ENCODE results near the gene CARNS1.
A peak's percentile ranks its signal among the peaks of the same experiment; 100 is the strongest.

The CARNS1 gene

GRCh38 chr11:67436459-67437081 is 21.1 kb downstream of the CARNS1 start:
- Histone ChIP-seq H3K9me3 (ENCODE audit: insufficient read depth, low read length) (no peaks in the 10 kb centered on the region), H3K79me2 (ENCODE audit: insufficient read depth, low read length) (peaks cover 24% of the 10 kb centered on the region; the same call in 1 of the 2 replicates), H4K20me1 (ENCODE audit: low read depth, low read length) (no peaks in the 10 kb centered on the region), H3K36me3 (ENCODE audit: low read length) (no peaks in the 10 kb centered on the region), H2AFZ (ENCODE audit: low read depth, low read length, severe bottlenecking) (no peak overlapping the region), H3K27ac (ENCODE audit: low read depth, low read length) (peak overlapping the region; percentile 100), H3F3A (ENCODE audit: insufficient read depth) (peaks cover 76% of the 10 kb centered on the region), H3K27me3 (ENCODE audit: low read length) (no peaks in the 10 kb centered on the region), H3K9me2 (replicated peaks; ENCODE audit: insufficient read depth, low read length) (no peaks in the 10 kb centered on the region), H3K9ac (ENCODE audit: low read length) (peak overlapping the region; percentile 100), H3K4me2 (ENCODE audit: low read depth, low read length, poor library complexity, severe bottlenecking) (peak overlapping the region; percentile 99), H3K4me3 (ENCODE audit: insufficient read depth, low read length, poor library complexity, severe bottlenecking) (peak overlapping the region; percentile 96)
- TF ChIP-seq EZH2phosphoT487 (conservative IDR thresholded peaks at IDR 0.05; ENCODE audit: low read length) (no peak), CTCF (IDR thresholded peaks at IDR 0.05; ENCODE audit: insufficient read depth, low read length, poor library complexity, severe bottlenecking) (no peak)

DNA sequence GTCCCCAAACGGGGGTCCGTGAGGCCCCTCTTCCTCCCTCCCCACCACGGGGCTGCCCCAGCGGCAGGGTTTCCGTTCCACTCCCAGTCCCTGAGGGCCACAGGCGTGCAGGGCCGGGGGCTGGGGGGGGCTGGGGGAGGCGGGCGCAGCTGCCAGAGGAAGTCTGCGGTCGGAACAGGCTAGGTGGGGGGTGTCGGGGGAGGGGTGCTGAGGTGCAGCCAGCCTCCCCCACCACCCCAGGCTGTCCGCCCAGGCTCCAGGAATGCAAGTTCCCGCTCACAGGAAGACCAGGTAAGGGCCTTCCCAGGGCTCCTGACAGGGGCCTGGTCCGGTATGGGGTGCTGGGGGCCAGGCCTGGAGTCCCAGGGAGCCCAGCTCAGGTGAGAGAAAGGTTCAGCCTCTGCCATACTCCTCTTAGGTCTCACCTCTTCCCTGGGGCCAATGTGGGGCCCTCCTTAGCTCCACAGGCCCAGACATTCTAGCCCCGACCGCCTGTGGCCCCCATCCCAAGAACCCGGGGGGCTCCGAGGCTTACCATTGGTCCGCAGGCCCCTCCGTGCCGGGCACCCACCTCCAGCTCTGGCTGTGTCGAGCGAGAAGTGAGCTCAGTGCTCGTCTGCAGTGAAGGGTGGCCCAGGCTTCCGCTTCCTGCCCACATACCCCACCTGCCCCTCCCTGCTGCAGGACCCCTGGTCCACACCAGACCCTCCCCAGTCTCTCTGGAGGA is 21.8 kb downstream of the CARNS1 start, which contains the start of gene PTPRCAP:
Gene PTPRCAP, minus strand, starts transcription at position 601 of the 727 bp plus-strand sequence. Its CDS starts 63 bp downstream, at position 538.
- Histone ChIP-seq H3K4me3 (ENCODE audit: insufficient read depth, low read length, poor library complexity, severe bottlenecking) (peak within 1 kb of the TSS; percentile 96), H2AFZ (ENCODE audit: low read depth, low read length, severe bottlenecking) (no peak within 1 kb of the TSS), H3K27me3 (ENCODE audit: low read length) (no peaks in the 10 kb centered on the region), H3K9me2 (replicated peaks; ENCODE audit: insufficient read depth, low read length) (no peaks in the 10 kb centered on the region), H3K27ac (ENCODE audit: low read depth, low read length) (peak within 1 kb of the TSS; percentile 100), H3K4me2 (ENCODE audit: low read depth, low read length, poor library complexity, severe bottlenecking) (peak within 1 kb of the TSS; percentile 99), H3K79me2 (ENCODE audit: insufficient read depth, low read length) (peaks cover 24% of the 10 kb centered on the region; the same call in 1 of the 2 replicates), H3K9ac (ENCODE audit: low read length) (peak within 1 kb of the TSS; percentile 100), H3K36me3 (ENCODE audit: low read length) (no peaks in the 10 kb centered on the region), H4K20me1 (ENCODE audit: low read depth, low read length) (no peaks in the 10 kb centered on the region), H3K9me3 (ENCODE audit: insufficient read depth, low read length) (no peaks in the 10 kb centered on the region), H3F3A (ENCODE audit: insufficient read depth) (peaks cover 82% of the 10 kb centered on the region)
- no peak for TF ChIP-seq CTCF (IDR thresholded peaks at IDR 0.05; ENCODE audit: insufficient read depth, low read length, poor library complexity, severe bottlenecking)
- TF ChIP-seq EZH2phosphoT487 (conservative IDR thresholded peaks at IDR 0.05; ENCODE audit: low read length), result no peak

DNA sequence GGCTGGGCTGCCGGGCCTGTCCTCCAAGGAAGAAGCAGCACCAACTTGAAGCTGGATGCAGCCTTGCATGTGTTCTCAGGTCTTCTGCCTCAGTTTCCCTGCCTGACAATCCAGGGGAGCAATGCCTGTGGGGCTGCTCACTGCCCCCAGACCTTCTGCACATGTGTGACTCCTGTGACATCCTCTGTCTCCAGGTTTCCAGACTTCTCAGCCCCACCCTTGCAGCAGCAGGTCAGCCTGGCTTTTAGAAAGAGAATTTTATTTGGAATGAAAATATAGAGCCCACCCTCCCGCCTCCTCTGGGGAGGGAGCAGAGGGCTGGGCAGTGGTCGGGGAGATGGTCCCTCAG is 22.3 kb downstream of the CARNS1 start:
- Histone ChIP-seq H3K36me3 (ENCODE audit: low read length) (no peaks in the 10 kb centered on the region), H3K9me2 (replicated peaks; ENCODE audit: insufficient read depth, low read length) (no peaks in the 10 kb centered on the region), H3K79me2 (ENCODE audit: insufficient read depth, low read length) (peaks cover 24% of the 10 kb centered on the region; the same call in 1 of the 2 replicates), H2AFZ (ENCODE audit: low read depth, low read length, severe bottlenecking) (no peak overlapping the region), H3K9ac (ENCODE audit: low read length) (peak overlapping the region; percentile 100), H3K9me3 (ENCODE audit: insufficient read depth, low read length) (no peaks in the 10 kb centered on the region), H3K27me3 (ENCODE audit: low read length) (no peaks in the 10 kb centered on the region), H3F3A (ENCODE audit: insufficient read depth) (peaks cover 88% of the 10 kb centered on the region), H3K4me2 (ENCODE audit: low read depth, low read length, poor library complexity, severe bottlenecking) (peak overlapping the region; percentile 99), H3K27ac (ENCODE audit: low read depth, low read length) (peak overlapping the region; percentile 100), H3K4me3 (ENCODE audit: insufficient read depth, low read length, poor library complexity, severe bottlenecking) (peak overlapping the region; percentile 96), H4K20me1 (ENCODE audit: low read depth, low read length) (no peaks in the 10 kb centered on the region)
- TF ChIP-seq CTCF (IDR thresholded peaks at IDR 0.05; ENCODE audit: insufficient read depth, low read length, poor library complexity, severe bottlenecking), result no peak
- no peak for TF ChIP-seq EZH2phosphoT487 (conservative IDR thresholded peaks at IDR 0.05; ENCODE audit: low read length)

All from SU-DHL-6 (cell line).